NCI-H2171 (cell line): ENCODE results near the gene HIVEP1.

Experiments used
- DNase-seq: peaks from one replicate; lab custom pipeline; 2025; lab: John Stamatoyannopoulos, UW

Gene HIVEP1

GRCh38 chr6:12190252-12190651 lies 178.1 kb downstream of the HIVEP1 start:
- DNase-seq: no peak

- no peak for DNase-seq
These were observed 184.3 kb downstream of the HIVEP1 start for GRCh38 chr6:12196326-12196936.

GRCh38 chr6:12198851-12199250 lies 186.7 kb downstream of the HIVEP1 start:
- no peak for DNase-seq

- DNase-seq: no peak
These were observed 188.0 kb downstream of the HIVEP1 start for GRCh38 chr6:12200015-12200564.

- no peak for DNase-seq
These were observed 188.6 kb downstream of the HIVEP1 start for GRCh38 chr6:12200761-12201160.

GRCh38 chr6:12203001-12203400 lies 190.9 kb downstream of the HIVEP1 start:
- no peak for DNase-seq

GRCh38 chr6:12208190-12208589 lies 196.1 kb downstream of the HIVEP1 start:
- no peak for DNase-seq

GRCh38 chr6:12208673-12209072 lies 196.6 kb downstream of the HIVEP1 start:
- no peak for DNase-seq
